Neural progenitor cell (in vitro differentiated cells): ENCODE data around the gene CAV1. TPM values are rescaled to one million over a fixed set of nuclear protein-coding genes. Genes with fewer than 3 reads are reported as not detected.

Experiments
- DNase-seq: peaks from one replicate; pipeline ENCODE4 v3.0.0-alpha.2; 2016; ENCODE audit warnings: low spot score
- H2AFZ ChIP-seq: fragments of 200-600 bp; sonication (generic); replicated peaks from 2 replicates; pipeline ENCODE4 v1.6.1; 2016; ENCODE audit warnings: antibody characterized with exemption
- H3F3A ChIP-seq: fragments of 200-600 bp; sonication (generic); 2 replicates; pipeline ENCODE4 v1.6.1; 2016; ENCODE audit warnings: antibody characterized with exemption, low read depth
- H3K27ac ChIP-seq: fragments of 200-600 bp; sonication (generic); 2 replicates; pipeline ENCODE4 v1.5.1; 2016; ENCODE audit warnings: mild to moderate bottlenecking
- H3K27me3 ChIP-seq: fragments of 200-600 bp; sonication (generic); 2 replicates; pipeline ENCODE4 v1.6.1; 2016; ENCODE audit warnings: mild to moderate bottlenecking, moderate library complexity
- H3K36me3 ChIP-seq: fragments of 200-600 bp; sonication (generic); 2 replicates; pipeline ENCODE4 v1.5.1; 2016
- H3K4me1 ChIP-seq: fragments of 200-600 bp; sonication (generic); 2 replicates; pipeline ENCODE4 v1.6.1; 2016; ENCODE audit warnings: mixed run types
- H3K4me2 ChIP-seq: fragments of 200-600 bp; sonication (generic); 2 replicates; pipeline ENCODE4 v1.6.1; 2016
- H3K4me3 ChIP-seq: fragments of 200-600 bp; sonication (generic); 2 replicates; pipeline ENCODE4 v1.5.1; 2016
- H3K79me2 ChIP-seq: fragments of 200-600 bp; sonication (generic); 2 replicates; pipeline ENCODE4 v1.6.1; 2016; ENCODE audit warnings: low read depth
- H3K9ac ChIP-seq: fragments of 200-600 bp; sonication (generic); 2 replicates; pipeline ENCODE4 v1.6.1; 2016
- H3K9me3 ChIP-seq: fragments of 200-600 bp; sonication (generic); 2 replicates; pipeline ENCODE4 v1.5.1; 2016; ENCODE audit warnings: low read depth
- H4K20me1 ChIP-seq: fragments of 200-600 bp; sonication (generic); 2 replicates; pipeline ENCODE4 v1.6.1; 2016; ENCODE audit warnings: low read depth
- H3K27ac Mint-ChIP-seq: 3 replicates; pipeline ENCODE4 v1.8.0; 2021; ENCODE audit warnings: mixed read lengths
- H3K27me3 Mint-ChIP-seq: 2 replicates; pipeline ENCODE4 v1.8.0; 2022; ENCODE audit warnings: low read depth, mild to moderate bottlenecking, inconsistent platforms, moderate library complexity, mixed read lengths; ENCODE audit not compliant: insufficient read depth
- H3K36me3 Mint-ChIP-seq: 3 replicates; pipeline ENCODE4 v1.8.0; 2021; ENCODE audit warnings: mixed read lengths
- H3K4me1 Mint-ChIP-seq: 3 replicates; pipeline ENCODE4 v1.8.0; 2021; ENCODE audit warnings: mixed read lengths
- H3K4me3 Mint-ChIP-seq: 3 replicates; pipeline ENCODE4 v1.8.0; 2021; ENCODE audit warnings: mild to moderate bottlenecking, moderate library complexity, mixed read lengths
- H3K9me3 Mint-ChIP-seq: 3 replicates; pipeline ENCODE4 v1.8.0; 2020; ENCODE audit warnings: mixed read lengths
- CTCF ChIP-seq: fragments of 200-600 bp; sonication (generic); IDR thresholded peaks from 2 replicates; pipeline ENCODE4 v1.5.1; 2017; ENCODE audit warnings: antibody characterized with exemption, mild to moderate bottlenecking
- EZH2 ChIP-seq: fragments of 200-600 bp; sonication (generic); IDR thresholded peaks from 2 replicates; pipeline ENCODE4 v1.6.1; 2017; ENCODE audit warnings: antibody characterized with exemption, mild to moderate bottlenecking, moderate library complexity
- EZH2phosphoT487 ChIP-seq: fragments of 200-600 bp; sonication (generic); IDR thresholded peaks from 2 replicates; pipeline ENCODE4 v1.6.1; 2017; ENCODE audit warnings: antibody characterized with exemption
- total RNA-seq: library from RNA; depleted of rRNA; stranded (reverse); fragments of >200 nt; gene quantifications from 2 replicates; pipeline ENCODE4 v1.2.3, GENCODE V29; 2015; ENCODE audit warnings: low replicate concordance

CAV1 gene
- total RNA-seq, 1 donor from 2014 or later: 0.19 TPM

GRCh38 chr7:116510795-116511194 is 14.0 kb upstream of the CAV1 start:
- H3K27me3 ChIP-seq: no peaks in the 10 kb centered on the region
- Mint-ChIP-seq H3K36me3 (no peaks in the 10 kb centered on the region), H3K4me1 (peaks cover 11% of the 10 kb centered on the region), H3K27me3 (peaks cover 2% of the 10 kb centered on the region), H3K4me3 (no peak overlapping the region), H3K27ac (no peak overlapping the region), H3K9me3 (no peaks in the 10 kb centered on the region)
- peaks cover 26% of the 10 kb centered on the region for H3K4me1 ChIP-seq
- no peak overlapping the region for H3K27ac ChIP-seq
- no peak overlapping the region for H3K9ac ChIP-seq
- H2AFZ ChIP-seq: no peak overlapping the region
- no peaks in the 10 kb centered on the region for H3K36me3 ChIP-seq
- DNase-seq: no peak
- H3F3A ChIP-seq: peaks cover 17% of the 10 kb centered on the region
- TF ChIP-seq CTCF: no peak
- TF ChIP-seq EZH2phosphoT487: no peak
- TF ChIP-seq EZH2: no peak
- H3K9me3 ChIP-seq: no peaks in the 10 kb centered on the region
- H3K79me2 ChIP-seq: no peaks in the 10 kb centered on the region
- H4K20me1 ChIP-seq: no peaks in the 10 kb centered on the region
- H3K4me3 ChIP-seq: no peak overlapping the region
- H3K4me2 ChIP-seq: no peak overlapping the region

GRCh38 chr7:116511552-116512519 is 13.0 kb upstream of the CAV1 start:
- peaks cover 2% of the 10 kb centered on the region for H3K27me3 Mint-ChIP-seq
- Histone ChIP-seq H3F3A (peaks cover 17% of the 10 kb centered on the region), H3K9me3 (no peaks in the 10 kb centered on the region), H3K9ac (no peak overlapping the region), H3K79me2 (no peaks in the 10 kb centered on the region), H3K27ac (no peak overlapping the region), H2AFZ (peak overlapping the region; percentile 59), H3K27me3 (no peaks in the 10 kb centered on the region), H4K20me1 (no peaks in the 10 kb centered on the region), H3K4me1 (peaks cover 24% of the 10 kb centered on the region), H3K36me3 (no peaks in the 10 kb centered on the region), H3K4me3 (no peak overlapping the region), H3K4me2 (peak overlapping the region; percentile 17)
- TF ChIP-seq EZH2phosphoT487: no peak
- TF ChIP-seq CTCF: no peak
- no peak for TF ChIP-seq EZH2
- DNase-seq: peak; percentile 54
- H3K4me3 Mint-ChIP-seq: no peak overlapping the region
- H3K4me1 Mint-ChIP-seq: peaks cover 11% of the 10 kb centered on the region
- no peak overlapping the region for H3K27ac Mint-ChIP-seq
- H3K9me3 Mint-ChIP-seq: no peaks in the 10 kb centered on the region
- H3K36me3 Mint-ChIP-seq: no peaks in the 10 kb centered on the region

- H3K4me3 ChIP-seq: no peak overlapping the region
- no peaks in the 10 kb centered on the region for H3K9me3 Mint-ChIP-seq
These were observed 12.2 kb upstream of the CAV1 start for GRCh38 chr7:116512520-116513188.

More at GRCh38 chr7:116512520-116513188, 12.2 kb upstream of the CAV1 start:
- peaks cover 17% of the 10 kb centered on the region for H3F3A ChIP-seq
- no peaks in the 10 kb centered on the region for H3K36me3 Mint-ChIP-seq
- no peaks in the 10 kb centered on the region for H3K9me3 ChIP-seq
- TF ChIP-seq EZH2phosphoT487 (no peak), CTCF (no peak), EZH2 (no peak)
- no peaks in the 10 kb centered on the region for H3K36me3 ChIP-seq
- no peak for DNase-seq
- peak overlapping the region; percentile 59 for H2AFZ ChIP-seq
- no peak overlapping the region for H3K9ac ChIP-seq
- H4K20me1 ChIP-seq: no peaks in the 10 kb centered on the region
- H3K79me2 ChIP-seq: no peaks in the 10 kb centered on the region
- no peak overlapping the region for H3K4me2 ChIP-seq
- peaks cover 2% of the 10 kb centered on the region for H3K27me3 Mint-ChIP-seq
- no peak overlapping the region for H3K27ac ChIP-seq
- H3K27ac Mint-ChIP-seq: no peak overlapping the region
- H3K4me1 Mint-ChIP-seq: peaks cover 11% of the 10 kb centered on the region
- H3K4me1 ChIP-seq: peaks cover 24% of the 10 kb centered on the region
- no peaks in the 10 kb centered on the region for H3K27me3 ChIP-seq
- H3K4me3 Mint-ChIP-seq: no peak overlapping the region
